Ovary (tissue), 3 donors: Measurements from ENCODE around the gene AKT1.

ENCODE experiments used
- CTCF ChIP-seq, 3 donors: fragments of 450-650 bp in 2 of 3; fragments of 200-600 bp in 1 of 3; IDR thresholded peaks; one replicate each; pipeline versions ENCODE4 v1.5.1 to v1.8.0; 2016 to 2022; ENCODE audit warnings: antibody characterized with exemption in 3 of 3, mild to moderate bottlenecking in 1 of 3
- EP300 ChIP-seq: sonication (generic); formaldehyde crosslinking; IDR thresholded peaks from one replicate; pipeline ENCODE4 v1.6.1; 2017; ENCODE audit warnings: antibody characterized with exemption
- POLR2A ChIP-seq: fragments of 450-650 bp; IDR thresholded peaks from one replicate; pipeline ENCODE4 v1.6.1; 2017; ENCODE audit warnings: antibody characterized with exemption, mild to moderate bottlenecking, moderate library complexity
- donor health status: DM: no; HTN: no; CAD: no.

DNA sequence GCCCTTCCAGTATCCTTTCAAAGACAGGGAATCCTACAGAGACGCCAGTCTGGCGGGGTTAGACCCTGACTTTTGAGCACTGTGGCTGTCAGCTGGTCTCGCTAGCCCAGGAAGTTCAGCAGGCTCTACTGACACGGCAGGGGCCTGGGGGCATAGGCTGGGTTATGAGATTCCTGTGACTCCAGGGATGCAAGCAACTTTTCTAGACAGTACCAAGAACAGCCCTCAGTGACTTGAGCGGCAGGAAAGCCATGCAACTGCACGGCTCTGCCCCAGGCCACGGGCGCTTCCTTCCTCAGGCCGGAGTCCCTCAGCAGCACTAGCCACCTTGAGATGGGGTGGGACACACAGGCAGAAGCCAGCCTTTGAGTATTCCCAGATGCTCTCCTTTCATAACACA lies 47.7 kb downstream of the AKT1 start:
- TF ChIP-seq POLR2A, result no peak
- no peak for TF ChIP-seq CTCF (IDR thresholded peaks at IDR 0.05)
- no peak for TF ChIP-seq EP300
